NK-92 treated with Interleukin-12 subunit alpha and Interleukin-12 subunit beta, amount 100 ng/mL, for 24 hours (cell line): ENCODE data around the gene SCEL.

Source experiments
- DNase-seq: peaks from one replicate; lab custom pipeline; 2025; lab: John Stamatoyannopoulos, UW

SCEL gene

GRCh38 chr13:77521595-77522367, 13.7 kb upstream of the SCEL start:
- DNase-seq, result no peak

GRCh38 chr13:77522444-77522843, 13.1 kb upstream of the SCEL start:
- DNase-seq, result no peak

- no peak for DNase-seq
These were observed 12.1 kb upstream of the SCEL start for GRCh38 chr13:77523386-77523785.

GRCh38 chr13:77523834-77524728, 11.4 kb upstream of the SCEL start:
- DNase-seq, result no peak

- no peak for DNase-seq
These were observed 7.1 kb upstream of the SCEL start for GRCh38 chr13:77528414-77528813.

GRCh38 chr13:77528834-77529500, 6.5 kb upstream of the SCEL start:
- DNase-seq, result no peak

GRCh38 chr13:77529501-77529840, 6.0 kb upstream of the SCEL start:
- no peak for DNase-seq

- DNase-seq, result no peak
These were observed 4.6 kb upstream of the SCEL start for GRCh38 chr13:77530875-77531274.

- DNase-seq, result no peak
These were observed 2.5 kb upstream of the SCEL start for GRCh38 chr13:77532983-77533382.

- DNase-seq, result no peak
These were observed 1.4 kb upstream of the SCEL start for GRCh38 chr13:77533875-77534788.

GRCh38 chr13:77536358-77536757, 852 bp downstream of the SCEL start:
- no peak for DNase-seq

- no peak for DNase-seq
These were observed 1.9 kb downstream of the SCEL start for GRCh38 chr13:77537289-77537919.

GRCh38 chr13:77543711-77544110, 8.2 kb downstream of the SCEL start:
- no peak for DNase-seq

GRCh38 chr13:77544355-77544754, 8.8 kb downstream of the SCEL start:
- no peak for DNase-seq

GRCh38 chr13:77544758-77545338, 9.3 kb downstream of the SCEL start:
- no peak for DNase-seq

- DNase-seq, result no peak
These were observed 10.3 kb downstream of the SCEL start for GRCh38 chr13:77545626-77546412.

GRCh38 chr13:77548095-77548494, 12.6 kb downstream of the SCEL start:
- no peak for DNase-seq

GRCh38 chr13:77548594-77548993, 13.1 kb downstream of the SCEL start:
- no peak for DNase-seq

- DNase-seq, result no peak
These were observed 18.6 kb downstream of the SCEL start for GRCh38 chr13:77554069-77554468.

- no peak for DNase-seq
These were observed 19.7 kb downstream of the SCEL start for GRCh38 chr13:77555246-77555645.
